ENCODE data around the gene MSANTD7. TPM values are rescaled to one million over a fixed set of nuclear protein-coding genes. Genes with fewer than 3 reads are reported as not detected.

MSANTD7 gene
- total and polyA plus RNA-seq, 2 of the 13 experiments (the other 11 are each of a cell fraction or from before 2014, with no cell fraction given): 3.7 to 16.7 TPM

- BruUV-seq (replicated peaks): no TSS peak
- Histone ChIP-seq H3K9ac (ENCODE audit: insufficient read depth, low read depth, low read length) (no peak overlapping the region), H4K20me1 (ENCODE audit: insufficient read depth, low read length) (no peaks in the 10 kb centered on the region), H2AFZ (ENCODE audit: low read length) (no peak overlapping the region), H3K4me2 (ENCODE audit: low read depth, low read length) (no peak overlapping the region), H3K4me1 (ENCODE audit: insufficient read depth, low read length) (0 out of 2 replicates have a peak, but pooled peaks cover 7% of the 10 kb centered on the region), H3K27ac (ENCODE audit: extremely low read length, insufficient read depth, low read length) (no peak overlapping the region), H3K36me3 (replicated peaks in 1 of 2; ENCODE audit: control insufficient read depth in 1 of 2, insufficient read depth in 2 of 2, low read length in 2 of 2) (no peaks in the 10 kb centered on the region), H3K27me3 (ENCODE audit: control insufficient read depth in 1 of 2, insufficient read depth in 2 of 2, low read length in 2 of 2) (no peaks in the 10 kb centered on the region; a peak in 1 of 5 replicates), H3K79me2 (ENCODE audit: insufficient read depth, low read length) (no peaks in the 10 kb centered on the region), H3K4me3 (replicated peaks in 1 of 3; ENCODE audit: insufficient read depth in 1 of 3, low read depth in 2 of 3, low read length in 3 of 3) (no peak overlapping the region), H3K9me3 (ENCODE audit: low read length) (no peaks in the 10 kb centered on the region)
- CTCF ChIA-PET (ENCODE audit: low intra/inter-chr PET ratio, low total read pairs): no interaction called here
- TF ChIP-seq ZNF251 (CRISPR knock-in tag; IDR thresholded peaks at IDR 0.05): no peak
- no peak for TF ChIP-seq ZKSCAN8 (CRISPR knock-in tag; IDR thresholded peaks at IDR 0.05; ENCODE audit: borderline replicate concordance)
- no peak for TF ChIP-seq ATAD3A (CRISPR knock-in tag; IDR thresholded peaks at IDR 0.05)
- TF ChIP-seq TFAP4 (IDR thresholded peaks at IDR 0.05; ENCODE audit: borderline replicate concordance, low read depth): no peak
- TF ChIP-seq PAWR (CRISPR knock-in tag; IDR thresholded peaks at IDR 0.05; ENCODE audit: borderline replicate concordance): no peak
- no peak for TF ChIP-seq ZNF546 (CRISPR knock-in tag; conservative IDR thresholded peaks at IDR 0.05)
- no peak for TF ChIP-seq KAT2B (IDR thresholded peaks at IDR 0.05; ENCODE audit: borderline replicate concordance, low read depth, low read length)
- no peak for TF ChIP-seq ZBTB25 (CRISPR knock-in tag; IDR thresholded peaks at IDR 0.05)
- no peak for TF ChIP-seq TBL1XR1 (IDR thresholded peaks at IDR 0.05; ENCODE audit: borderline replicate concordance, low read length, partially characterized antibody)
- no peak for TF ChIP-seq ATF6 (CRISPR knock-in tag; conservative IDR thresholded peaks at IDR 0.05)
- FAIRE-seq (no peak), DNase-seq (ENCODE audit: low spot score) (no peak), ATAC-seq (no peak)
- POLR2A ChIA-PET: no interaction called here
- intact Hi-C loops (cut with micrococcal nuclease; ENCODE audit: unreplicated experiment) (no loop called here), in situ Hi-C loops (cut with HindIII; ENCODE audit: extremely low pct_ligation_motif_present, low pct_unique_long_range_greater_than_20kb) (loop anchor here (5.0 to 25.0 kb wide), 2 partner anchors 323 to 633 kb away; no protein-coding TSS in a partner anchor)
- WGBS (ENCODE audit: low lambda C conversion rate): 81% methylated on average over 10 of the region's 10 CpGs
Observed at GRCh38 chr10:14820010-14820774, 17.9 kb upstream of the MSANTD7 start.
